Retinal pigment epithelial cell (primary cell): ENCODE measurements around the gene PAN2.
"Not testable (repeated sequence)": the region's sequence is repeated elsewhere in the genome, so short reads cannot be mapped to it uniquely, and the experiment has no call there.

Source experiments
- DNase-seq: peaks from one replicate; pipeline ENCODE4 v3.0.0-alpha.2; 2010; ENCODE audit warnings: low read depth
- H3K4me3 ChIP-seq: 2 replicates; pipeline ENCODE4 v1.5.1; 2011; ENCODE audit warnings: mild to moderate bottlenecking, low read length, control low read depth, moderate library complexity
- TF ChIP-seq, protein P1 (sequence below): conservative IDR thresholded peaks from 2 replicates; pipeline ENCODE4 v1.5.1; 2011; ENCODE audit warnings: low read depth, low read length, control low read depth, inconsistent platforms

The PAN2 gene

DNA sequence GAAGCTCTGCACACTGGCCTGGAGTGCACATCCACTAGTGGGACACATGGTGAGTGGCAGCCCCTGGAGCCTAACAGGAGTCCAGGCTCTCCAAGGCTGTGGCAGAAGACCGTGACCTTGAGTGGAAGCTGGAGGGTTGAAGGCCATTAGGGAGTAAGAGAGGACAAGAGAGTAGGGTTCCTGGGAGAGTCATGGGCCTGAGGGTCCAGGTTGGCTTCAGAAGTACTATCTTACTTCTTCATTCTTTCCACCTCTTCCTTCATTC lies 5.3 kb upstream of the PAN2 start:
- H3K4me3 ChIP-seq = no peak overlapping the region
- no peak for DNase-seq
- TF ChIP-seq, protein P1, sequence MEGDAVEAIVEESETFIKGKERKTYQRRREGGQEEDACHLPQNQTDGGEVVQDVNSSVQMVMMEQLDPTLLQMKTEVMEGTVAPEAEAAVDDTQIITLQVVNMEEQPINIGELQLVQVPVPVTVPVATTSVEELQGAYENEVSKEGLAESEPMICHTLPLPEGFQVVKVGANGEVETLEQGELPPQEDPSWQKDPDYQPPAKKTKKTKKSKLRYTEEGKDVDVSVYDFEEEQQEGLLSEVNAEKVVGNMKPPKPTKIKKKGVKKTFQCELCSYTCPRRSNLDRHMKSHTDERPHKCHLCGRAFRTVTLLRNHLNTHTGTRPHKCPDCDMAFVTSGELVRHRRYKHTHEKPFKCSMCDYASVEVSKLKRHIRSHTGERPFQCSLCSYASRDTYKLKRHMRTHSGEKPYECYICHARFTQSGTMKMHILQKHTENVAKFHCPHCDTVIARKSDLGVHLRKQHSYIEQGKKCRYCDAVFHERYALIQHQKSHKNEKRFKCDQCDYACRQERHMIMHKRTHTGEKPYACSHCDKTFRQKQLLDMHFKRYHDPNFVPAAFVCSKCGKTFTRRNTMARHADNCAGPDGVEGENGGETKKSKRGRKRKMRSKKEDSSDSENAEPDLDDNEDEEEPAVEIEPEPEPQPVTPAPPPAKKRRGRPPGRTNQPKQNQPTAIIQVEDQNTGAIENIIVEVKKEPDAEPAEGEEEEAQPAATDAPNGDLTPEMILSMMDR = no peak

DNA sequence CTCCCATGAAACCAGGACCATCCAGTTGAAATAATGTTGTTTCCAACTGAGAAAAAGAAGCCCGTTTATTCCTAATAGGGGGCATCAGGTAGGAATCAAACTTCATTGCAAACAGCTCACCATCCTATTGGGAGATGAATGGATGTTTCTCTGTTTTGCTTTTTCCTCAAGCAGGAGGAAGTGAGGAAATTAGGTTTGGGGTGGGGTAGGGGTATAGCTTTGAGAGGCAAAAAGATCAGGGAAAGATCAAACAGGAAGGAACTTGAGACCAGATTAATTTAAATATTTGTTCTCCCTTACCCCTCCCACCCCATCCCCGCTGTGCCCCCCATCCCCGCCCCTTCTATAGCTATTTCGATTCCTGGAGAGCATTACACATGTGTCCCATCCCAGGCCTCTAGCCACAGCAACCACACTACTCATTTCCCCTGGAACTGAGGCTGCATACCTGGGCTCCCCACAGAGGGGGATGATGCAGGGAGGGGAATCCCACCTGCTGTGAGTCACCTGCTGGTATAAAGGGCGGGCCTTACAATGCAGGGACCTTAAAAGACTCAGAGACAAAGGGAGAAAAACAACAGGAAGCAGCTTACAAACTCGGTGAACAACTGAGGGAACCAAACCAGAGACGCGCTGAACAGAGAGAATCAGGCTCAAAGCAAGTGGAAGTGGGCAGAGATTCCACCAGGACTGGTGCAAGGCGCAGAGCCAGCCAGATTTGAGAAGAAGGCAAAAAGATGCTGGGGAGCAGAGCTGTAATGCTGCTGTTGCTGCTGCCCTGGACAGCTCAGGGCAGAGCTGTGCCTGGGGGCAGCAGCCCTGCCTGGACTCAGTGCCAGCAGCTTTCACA lies 4.7 kb upstream of the PAN2 start, which contains the start of gene IL23A:
Gene IL23A (plus strand): TSS at position 577 of the 850 bp plus-strand sequence. CDS start 161 bp downstream, at position 738.
- no peak within 1 kb of the TSS for H3K4me3 ChIP-seq
- no peak for DNase-seq
- TF ChIP-seq, protein P1 = no peak

- H3K4me3 ChIP-seq = no peak overlapping the region
- TF ChIP-seq, protein P1 = no peak
- DNase-seq = no peak
Measured at GRCh38 chr12:56337753-56338251, 4.0 kb upstream of the PAN2 start.

GRCh38 chr12:56336361-56337167 lies 2.8 kb upstream of the PAN2 start:
- TF ChIP-seq, protein P1 = no peak
- DNase-seq = no peak

GRCh38 chr12:56335527-56335926 lies 1.7 kb upstream of the PAN2 start:
- DNase-seq = not testable (repeated sequence)

More at GRCh38 chr12:56336361-56337167, 2.8 kb upstream of the PAN2 start:
- no peak overlapping the region for H3K4me3 ChIP-seq

GRCh38 chr12:56334490-56334793 lies 642 bp upstream of the PAN2 start:
- TF ChIP-seq, protein P1 = no peak
- H3K4me3 ChIP-seq = peak overlapping the region; percentile 75
- no peak for DNase-seq

More at GRCh38 chr12:56335527-56335926, 1.7 kb upstream of the PAN2 start:
- H3K4me3 ChIP-seq = not testable (repeated sequence)

DNA sequence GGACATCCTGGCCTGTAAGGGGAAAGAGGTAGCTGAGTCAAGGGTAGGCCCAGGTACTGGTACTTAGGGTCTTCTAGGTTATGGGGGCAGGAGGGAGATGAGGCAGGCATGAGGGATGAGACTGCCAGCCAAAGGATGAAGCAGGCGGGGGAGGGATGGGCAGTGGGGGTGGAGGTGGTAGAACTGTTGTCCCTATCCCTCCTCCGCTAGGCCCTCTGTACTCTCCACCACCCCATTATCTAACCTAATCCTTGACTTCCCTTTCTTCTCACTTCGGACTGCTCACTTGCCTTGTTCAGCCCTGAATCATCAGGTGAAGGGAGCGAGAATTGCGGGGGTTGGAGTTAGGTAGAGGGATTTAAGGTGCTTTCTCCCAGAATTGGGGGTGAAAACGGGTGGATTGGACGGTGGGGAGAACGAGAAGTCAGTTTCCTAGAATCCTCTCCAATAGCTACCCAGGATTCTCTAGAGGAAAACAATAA lies 562 bp downstream of the PAN2 start:
- peak overlapping the region; percentile 75 for H3K4me3 ChIP-seq
- no peak for DNase-seq
- TF ChIP-seq, protein P1 = no peak
